ENCODE results near the gene DPP6. TPM values are rescaled to one million over a fixed set of nuclear protein-coding genes. Genes with fewer than 3 reads are reported as not detected.

Gene DPP6
- total RNA-seq, 4 donors from 2014 or later = 1.8 to 33.7 (median 6.4) TPM

DNA sequence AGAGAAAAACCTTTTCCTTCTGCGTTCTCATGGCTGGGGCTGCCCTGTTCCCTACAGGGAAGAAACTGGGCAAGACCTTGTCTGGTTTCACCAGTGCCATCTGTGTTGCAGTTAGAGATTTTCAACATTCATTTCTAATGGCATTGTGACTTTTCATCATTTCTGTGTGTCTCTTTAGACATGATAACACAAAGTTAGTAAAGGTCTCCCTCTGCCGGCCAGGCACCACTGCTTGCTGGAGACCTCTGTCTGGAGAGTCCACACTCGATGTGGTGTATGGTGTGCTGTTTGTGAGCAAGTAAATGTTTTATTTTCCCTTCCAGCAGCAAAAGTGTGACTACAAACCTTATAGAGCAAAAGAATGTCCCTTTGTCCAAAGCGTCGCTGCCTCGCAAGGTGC lies 737.2 kb downstream of the DPP6 start:
- Histone ChIP-seq H3K27me3 (no peaks in the 10 kb centered on the region), H3K4me1 (peaks cover 0 to 6% (median 0%) of the 10 kb centered on the region in 4 donors), H3K4me3 (no peak overlapping the region), H3K36me3 (no peaks in the 10 kb centered on the region), H3K27ac (no peak overlapping the region), H3K9me3 (no peaks in the 10 kb centered on the region)
- no peak for DNase-seq
- in situ Hi-C loops (cut with MboI; ENCODE audit: low pct_ligation_motif_present in 1 of 4, low pct_unique_long_range_greater_than_20kb in 1 of 4, low sequenced_read_pairs in 3 of 4) = no loop called here
- 60 to 65% methylated on average over 2 to 6 of the region's 6 CpGs for WGBS, 2 donors (ENCODE audit: low coverage in 1 of 2)
- TF ChIP-seq EP300 (IDR thresholded peaks at IDR 0.05; ENCODE audit: low read depth) = no peak
- TF ChIP-seq, protein P1, sequence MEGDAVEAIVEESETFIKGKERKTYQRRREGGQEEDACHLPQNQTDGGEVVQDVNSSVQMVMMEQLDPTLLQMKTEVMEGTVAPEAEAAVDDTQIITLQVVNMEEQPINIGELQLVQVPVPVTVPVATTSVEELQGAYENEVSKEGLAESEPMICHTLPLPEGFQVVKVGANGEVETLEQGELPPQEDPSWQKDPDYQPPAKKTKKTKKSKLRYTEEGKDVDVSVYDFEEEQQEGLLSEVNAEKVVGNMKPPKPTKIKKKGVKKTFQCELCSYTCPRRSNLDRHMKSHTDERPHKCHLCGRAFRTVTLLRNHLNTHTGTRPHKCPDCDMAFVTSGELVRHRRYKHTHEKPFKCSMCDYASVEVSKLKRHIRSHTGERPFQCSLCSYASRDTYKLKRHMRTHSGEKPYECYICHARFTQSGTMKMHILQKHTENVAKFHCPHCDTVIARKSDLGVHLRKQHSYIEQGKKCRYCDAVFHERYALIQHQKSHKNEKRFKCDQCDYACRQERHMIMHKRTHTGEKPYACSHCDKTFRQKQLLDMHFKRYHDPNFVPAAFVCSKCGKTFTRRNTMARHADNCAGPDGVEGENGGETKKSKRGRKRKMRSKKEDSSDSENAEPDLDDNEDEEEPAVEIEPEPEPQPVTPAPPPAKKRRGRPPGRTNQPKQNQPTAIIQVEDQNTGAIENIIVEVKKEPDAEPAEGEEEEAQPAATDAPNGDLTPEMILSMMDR (IDR thresholded peaks at IDR 0.05) = peak in 1 of 5 experiments; percentile 13
- intact Hi-C loops (cut with DNase I; ENCODE audit: low total_unique reads) = no loop called here

DNA sequence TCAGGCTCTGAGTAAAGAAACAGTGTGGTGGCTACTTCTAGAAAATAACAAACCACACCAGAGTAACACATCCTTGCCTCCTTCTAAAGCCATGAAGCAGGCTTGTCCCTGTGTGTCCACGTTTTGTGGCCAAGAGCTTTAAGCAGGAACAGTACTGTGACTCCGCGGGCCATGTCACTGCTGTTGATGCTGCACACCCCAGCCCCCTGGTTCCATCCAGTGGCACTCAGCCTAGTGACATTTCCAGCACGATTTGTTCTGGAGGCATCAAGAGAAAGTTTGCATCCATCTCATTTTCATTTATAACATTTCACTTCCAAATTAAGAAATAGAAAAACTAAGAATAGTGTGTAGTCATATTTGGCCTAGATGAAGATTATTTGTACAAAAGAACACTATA lies 739.4 kb downstream of the DPP6 start:
- no peaks in the 10 kb centered on the region for H3K36me3 ChIP-seq
- in situ Hi-C loops (cut with MboI; ENCODE audit: low pct_ligation_motif_present in 1 of 4, low pct_unique_long_range_greater_than_20kb in 1 of 4, low sequenced_read_pairs in 3 of 4) = no loop called here
- intact Hi-C loops (cut with DNase I; ENCODE audit: low total_unique reads) = no loop called here
- no peak overlapping the region for H3K4me3 ChIP-seq
- H3K9me3 ChIP-seq = no peaks in the 10 kb centered on the region
- no peak overlapping the region for H3K27ac ChIP-seq
- TF ChIP-seq POLR2A (IDR thresholded peaks at IDR 0.05) (no peak), POLR2AphosphoS5 (IDR thresholded peaks at IDR 0.05) (no peak), EP300 (IDR thresholded peaks at IDR 0.05; ENCODE audit: low read depth) (no peak)
- TF ChIP-seq, protein P1 (IDR thresholded peaks at IDR 0.05) = no peak
- no peak for DNase-seq
- 86% methylated on average over 4 of the region's 4 CpGs; no CpG with 5 or more reads in 1 of the 2 donors for WGBS, 2 donors (ENCODE audit: low coverage in 1 of 2)
- peaks cover 0 to 7% (median 0%) of the 10 kb centered on the region in 4 donors for H3K4me1 ChIP-seq
- H3K27me3 ChIP-seq = no peaks in the 10 kb centered on the region

DNA sequence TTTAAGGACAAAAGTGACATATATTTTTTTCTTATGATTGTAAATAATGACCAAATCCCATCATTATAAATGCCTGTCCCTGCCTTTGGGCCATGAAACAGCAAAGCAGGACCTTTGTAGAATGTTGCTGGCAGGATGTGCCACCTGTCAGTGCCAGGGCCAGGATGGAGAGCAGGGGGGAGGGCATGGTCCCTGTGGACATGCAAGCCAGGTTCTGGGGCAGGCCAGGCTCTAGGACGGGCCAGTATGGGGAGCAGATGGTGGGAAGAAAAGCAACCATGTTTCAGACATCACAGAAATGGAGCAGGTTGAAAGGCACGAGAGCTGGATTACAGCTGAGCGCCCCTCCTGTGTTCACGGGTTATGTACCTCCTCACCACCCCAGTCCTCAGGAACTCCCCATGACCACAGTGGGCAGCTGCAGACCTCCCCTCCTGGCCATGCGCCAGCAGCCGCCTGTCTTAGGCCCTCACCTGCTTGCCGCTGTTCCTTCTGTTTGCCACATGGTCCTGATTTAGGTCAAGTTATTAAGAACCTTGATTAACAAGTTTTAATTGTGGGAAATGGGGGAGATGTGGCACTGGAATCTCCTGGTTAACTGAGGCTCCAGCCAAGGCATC lies 740.3 kb downstream of the DPP6 start:
- intact Hi-C loops (cut with DNase I; ENCODE audit: low total_unique reads) (no loop called here), in situ Hi-C loops (cut with MboI; ENCODE audit: low pct_ligation_motif_present in 1 of 4, low pct_unique_long_range_greater_than_20kb in 1 of 4, low sequenced_read_pairs in 3 of 4) (no loop called here)
- Histone ChIP-seq H3K27me3 (no peaks in the 10 kb centered on the region), H3K36me3 (no peaks in the 10 kb centered on the region), H3K9me3 (no peaks in the 10 kb centered on the region), H3K4me3 (no peak overlapping the region), H3K4me1 (peaks cover 0 to 7% (median 0%) of the 10 kb centered on the region in 4 donors), H3K27ac (no peak overlapping the region)
- no peak for TF ChIP-seq POLR2A (IDR thresholded peaks at IDR 0.05)
- TF ChIP-seq EP300 (IDR thresholded peaks at IDR 0.05; ENCODE audit: low read depth) = no peak
- TF ChIP-seq, protein P1 (IDR thresholded peaks at IDR 0.05) = no peak
- no peak for TF ChIP-seq POLR2AphosphoS5 (IDR thresholded peaks at IDR 0.05)
- DNase-seq = no peak
- 76 to 82% methylated on average over 3 to 7 of the region's 7 CpGs for WGBS, 2 donors (ENCODE audit: low coverage in 1 of 2)

DNA sequence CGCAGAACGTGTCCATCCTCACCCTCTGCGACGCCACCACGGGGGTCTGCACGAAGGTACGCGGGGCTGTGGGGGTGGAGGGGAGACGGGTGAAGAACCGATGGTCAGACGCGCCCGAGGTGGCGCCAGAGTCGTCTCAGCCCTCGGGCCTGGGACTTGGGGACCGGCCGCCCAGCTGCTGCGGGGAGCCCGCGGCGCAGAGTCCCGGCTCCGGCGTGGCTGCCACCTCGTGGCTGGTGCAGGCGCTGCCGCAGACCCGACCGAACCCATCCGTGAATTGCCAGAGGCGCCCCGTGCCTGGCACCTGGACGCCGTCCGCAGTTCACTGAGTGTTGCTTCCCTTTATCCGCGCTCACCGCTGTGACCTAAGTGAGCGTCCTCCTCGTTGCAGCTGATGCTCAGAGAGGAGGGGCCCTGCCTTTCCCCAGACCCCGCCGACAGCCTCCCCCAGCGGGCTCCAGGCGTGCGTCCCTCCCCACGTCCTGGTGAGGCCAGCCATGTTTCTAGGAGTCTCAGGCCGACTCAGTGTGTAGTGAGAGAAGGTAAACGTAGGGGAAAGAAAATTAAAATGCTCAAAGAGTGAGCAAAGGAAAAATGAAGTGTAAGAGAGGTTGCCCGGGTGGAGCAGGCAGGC lies 742.1 kb downstream of the DPP6 start:
- TF ChIP-seq POLR2A (IDR thresholded peaks at IDR 0.05) = no peak
- TF ChIP-seq, protein P1 (IDR thresholded peaks at IDR 0.05) = peak; percentile 19 to 60 (median 38)
- 41% methylated on average over 50 of the region's 50 CpGs; no CpG with 5 or more reads in 1 of the 2 donors for WGBS, 2 donors (ENCODE audit: low coverage in 1 of 2)
- H3K27ac ChIP-seq = no peak overlapping the region
- H3K36me3 ChIP-seq = no peaks in the 10 kb centered on the region
- no peak overlapping the region for H3K4me3 ChIP-seq
- H3K9me3 ChIP-seq = no peaks in the 10 kb centered on the region
- in situ Hi-C loops (cut with MboI; ENCODE audit: low pct_ligation_motif_present in 1 of 4, low pct_unique_long_range_greater_than_20kb in 1 of 4, low sequenced_read_pairs in 3 of 4) (no loop called here), intact Hi-C loops (cut with DNase I; ENCODE audit: low total_unique reads) (no loop called here)
- peak; percentile 11 for DNase-seq
- peaks cover 0 to 7% (median 0%) of the 10 kb centered on the region in 4 donors for H3K4me1 ChIP-seq
- H3K27me3 ChIP-seq = no peaks in the 10 kb centered on the region

Measured in transverse colon (tissue), 4 donors.